ENCODE data around the gene PTPRQ. TPM values are rescaled to one million over a fixed set of nuclear protein-coding genes. Genes with fewer than 3 reads are reported as not detected.
"Not testable (repeated sequence)": the region's sequence is repeated elsewhere in the genome, so short reads cannot be mapped to it uniquely, and the experiment has no call there.

The PTPRQ gene
- total RNA-seq, 1 donor from 2014 or later: 0.64 TPM

- intact Hi-C loops (cut with DNase I): no loop called here
- H3K27me3 ChIP-seq: no peaks in the 10 kb centered on the region
- H3K36me3 ChIP-seq: no peaks in the 10 kb centered on the region
- H3K4me1 ChIP-seq: no peaks in the 10 kb centered on the region
- no peaks in the 10 kb centered on the region for H3K9me3 ChIP-seq
- TF ChIP-seq, protein P1, sequence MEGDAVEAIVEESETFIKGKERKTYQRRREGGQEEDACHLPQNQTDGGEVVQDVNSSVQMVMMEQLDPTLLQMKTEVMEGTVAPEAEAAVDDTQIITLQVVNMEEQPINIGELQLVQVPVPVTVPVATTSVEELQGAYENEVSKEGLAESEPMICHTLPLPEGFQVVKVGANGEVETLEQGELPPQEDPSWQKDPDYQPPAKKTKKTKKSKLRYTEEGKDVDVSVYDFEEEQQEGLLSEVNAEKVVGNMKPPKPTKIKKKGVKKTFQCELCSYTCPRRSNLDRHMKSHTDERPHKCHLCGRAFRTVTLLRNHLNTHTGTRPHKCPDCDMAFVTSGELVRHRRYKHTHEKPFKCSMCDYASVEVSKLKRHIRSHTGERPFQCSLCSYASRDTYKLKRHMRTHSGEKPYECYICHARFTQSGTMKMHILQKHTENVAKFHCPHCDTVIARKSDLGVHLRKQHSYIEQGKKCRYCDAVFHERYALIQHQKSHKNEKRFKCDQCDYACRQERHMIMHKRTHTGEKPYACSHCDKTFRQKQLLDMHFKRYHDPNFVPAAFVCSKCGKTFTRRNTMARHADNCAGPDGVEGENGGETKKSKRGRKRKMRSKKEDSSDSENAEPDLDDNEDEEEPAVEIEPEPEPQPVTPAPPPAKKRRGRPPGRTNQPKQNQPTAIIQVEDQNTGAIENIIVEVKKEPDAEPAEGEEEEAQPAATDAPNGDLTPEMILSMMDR (IDR thresholded peaks at IDR 0.05): no peak
- H3K27ac ChIP-seq: no peak overlapping the region
- no peak overlapping the region for H3K4me3 ChIP-seq
- no peak for DNase-seq (ENCODE audit: low spot score in 2 of 2)
These were observed 226.2 kb downstream of the PTPRQ start for GRCh38 chr12:80670214-80670613.

GRCh38 chr12:80676042-80676636, 232.1 kb downstream of the PTPRQ start:
- H3K4me1 ChIP-seq; H3K36me3 ChIP-seq; intact Hi-C loops (cut with DNase I); DNase-seq (ENCODE audit: low spot score in 2 of 2); H3K27ac ChIP-seq; H3K27me3 ChIP-seq; H3K4me3 ChIP-seq; H3K9me3 ChIP-seq: not testable (repeated sequence)

DNA sequence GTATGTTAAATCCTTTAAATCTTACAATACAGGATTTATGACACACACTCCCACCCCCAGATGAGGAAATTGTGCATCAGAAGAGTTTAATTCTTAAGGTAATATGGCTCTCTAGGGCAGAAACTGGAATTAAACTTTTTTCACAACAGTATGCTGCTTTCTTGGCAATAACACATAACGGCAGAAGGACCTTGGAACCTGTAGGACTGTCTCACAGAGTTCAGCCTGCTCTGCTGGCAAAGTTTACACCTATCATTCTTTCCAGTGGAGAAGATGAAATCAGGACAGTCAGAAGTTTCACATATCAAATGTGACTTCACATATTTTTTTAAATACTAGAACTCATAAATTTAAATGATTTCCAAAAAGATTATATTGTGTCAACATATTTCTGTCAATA, 232.8 kb downstream of the PTPRQ start:
- no peaks in the 10 kb centered on the region for H3K9me3 ChIP-seq
- H3K27me3 ChIP-seq: no peaks in the 10 kb centered on the region
- intact Hi-C loops (cut with DNase I): no loop called here
- H3K4me3 ChIP-seq: no peak overlapping the region
- no peaks in the 10 kb centered on the region for H3K4me1 ChIP-seq
- no peaks in the 10 kb centered on the region for H3K36me3 ChIP-seq
- H3K27ac ChIP-seq: no peak overlapping the region
- no peak for DNase-seq (ENCODE audit: low spot score in 2 of 2)
- TF ChIP-seq, protein P1 (IDR thresholded peaks at IDR 0.05): no peak

GRCh38 chr12:80677994-80678393, 234.0 kb downstream of the PTPRQ start:
- DNase-seq (ENCODE audit: low spot score in 2 of 2): no peak

GRCh38 chr12:80679346-80680131, 235.5 kb downstream of the PTPRQ start:
- no peaks in the 10 kb centered on the region for H3K4me1 ChIP-seq
- no peak for DNase-seq (ENCODE audit: low spot score in 2 of 2)
- TF ChIP-seq, protein P1 (IDR thresholded peaks at IDR 0.05): no peak
- H3K27me3 ChIP-seq: no peaks in the 10 kb centered on the region
- H3K9me3 ChIP-seq: no peaks in the 10 kb centered on the region
- intact Hi-C loops (cut with DNase I): no loop called here
- no peak overlapping the region for H3K27ac ChIP-seq
- H3K4me3 ChIP-seq: no peak overlapping the region
- no peaks in the 10 kb centered on the region for H3K36me3 ChIP-seq

More at GRCh38 chr12:80677994-80678393, 234.0 kb downstream of the PTPRQ start:
- H3K4me1 ChIP-seq: no peaks in the 10 kb centered on the region
- no peaks in the 10 kb centered on the region for H3K27me3 ChIP-seq
- no peaks in the 10 kb centered on the region for H3K9me3 ChIP-seq
- intact Hi-C loops (cut with DNase I): no loop called here
- TF ChIP-seq, protein P1 (IDR thresholded peaks at IDR 0.05): no peak
- no peak overlapping the region for H3K27ac ChIP-seq
- H3K4me3 ChIP-seq: no peak overlapping the region
- no peaks in the 10 kb centered on the region for H3K36me3 ChIP-seq

DNA sequence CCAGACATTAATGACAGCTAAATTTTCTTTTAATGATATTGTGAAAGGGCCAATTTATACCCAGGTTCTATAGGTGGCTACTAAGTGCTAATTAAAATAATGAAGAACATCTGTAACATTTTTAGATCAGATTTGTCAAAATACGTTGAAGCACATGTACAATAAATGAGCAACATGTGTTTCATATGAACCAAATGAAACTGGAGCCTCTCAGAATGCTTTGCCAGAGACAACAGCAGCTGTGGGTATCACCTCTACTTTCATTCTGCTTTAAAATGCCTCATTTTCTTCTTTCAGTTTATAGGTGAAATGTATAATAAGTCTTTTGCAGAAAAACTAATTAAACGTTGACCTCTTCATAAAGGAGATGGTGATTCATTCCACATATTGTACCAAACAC, 237.3 kb downstream of the PTPRQ start:
- Histone ChIP-seq H3K4me3 (no peak overlapping the region), H3K9me3 (no peaks in the 10 kb centered on the region), H3K36me3 (no peaks in the 10 kb centered on the region), H3K27me3 (no peaks in the 10 kb centered on the region), H3K4me1 (no peaks in the 10 kb centered on the region), H3K27ac (no peak overlapping the region)
- TF ChIP-seq, protein P1 (IDR thresholded peaks at IDR 0.05): no peak
- intact Hi-C loops (cut with DNase I): no loop called here
- no peak for DNase-seq (ENCODE audit: low spot score in 2 of 2)

All from ascending aorta (tissue), 2 donors.